Effector CD4-positive, alpha-beta T cell (primary cell): ENCODE measurements around the gene MOSMO.
"Not testable (repeated sequence)": the region's sequence is repeated elsewhere in the genome, so short reads cannot be mapped to it uniquely, and the experiment has no call there.

ENCODE experiments used
- DNase-seq: peaks from one replicate; pipeline ENCODE4 v3.0.0-alpha.2; 2020

Gene MOSMO

DNA sequence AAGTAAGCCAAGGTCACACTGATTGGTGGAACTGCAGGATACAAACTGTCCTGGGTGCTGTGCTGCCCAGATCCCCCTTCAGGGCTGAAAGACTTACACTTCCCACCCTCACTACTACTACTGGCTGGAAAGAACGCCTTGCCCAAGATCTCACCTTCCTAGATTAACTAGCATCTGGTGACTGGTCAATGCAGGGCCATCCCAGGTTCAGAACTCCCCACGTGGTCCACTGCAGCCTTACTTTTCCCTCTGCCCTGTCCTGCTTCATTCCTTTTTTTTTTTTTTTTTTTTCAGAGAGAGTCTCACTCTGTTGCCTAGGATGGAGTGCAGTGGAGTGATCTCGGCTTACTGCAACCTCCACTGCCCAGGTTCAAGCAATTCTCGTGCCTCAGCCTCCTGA, 4.7 kb upstream of the MOSMO start:
- DNase-seq: no peak

DNA sequence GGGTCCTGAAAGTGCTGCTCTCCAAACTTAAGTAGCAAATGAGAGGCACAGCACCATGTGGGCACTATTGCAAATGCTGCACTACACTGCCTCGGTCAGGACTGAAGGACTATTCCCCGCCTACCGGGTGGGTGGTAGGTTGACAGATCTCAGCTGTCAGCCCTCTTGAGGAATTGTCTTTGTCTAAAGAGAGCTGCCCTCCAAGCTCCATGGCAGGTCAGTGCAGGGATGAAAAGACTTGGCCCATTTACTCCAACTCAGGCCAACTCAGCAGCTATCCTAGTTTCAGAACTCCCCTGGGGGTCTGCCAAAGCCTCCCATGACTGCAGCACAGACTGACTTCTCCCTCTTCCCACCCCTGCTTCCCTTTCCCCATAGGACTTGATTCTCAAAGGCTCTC, 3.6 kb upstream of the MOSMO start:
- no peak for DNase-seq

DNA sequence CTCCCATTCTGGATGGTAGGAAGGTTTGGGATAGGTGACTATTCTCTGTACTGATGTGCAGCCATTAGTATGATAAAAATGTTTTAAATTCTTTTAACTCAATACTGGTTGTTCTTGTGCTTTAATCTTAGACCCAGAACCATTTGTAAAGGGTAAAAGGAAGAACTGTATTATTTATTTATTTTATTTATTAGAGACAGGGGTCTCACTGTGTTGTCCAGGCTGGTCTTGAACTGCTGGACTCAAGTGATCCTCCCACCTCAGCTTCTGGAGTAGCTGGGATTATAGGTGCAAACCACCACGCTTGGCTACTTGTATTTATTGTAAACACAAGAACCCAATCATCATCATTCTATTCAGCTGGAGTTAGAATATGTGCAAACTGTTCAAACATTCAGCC, 2.2 kb upstream of the MOSMO start:
- no peak for DNase-seq

DNA sequence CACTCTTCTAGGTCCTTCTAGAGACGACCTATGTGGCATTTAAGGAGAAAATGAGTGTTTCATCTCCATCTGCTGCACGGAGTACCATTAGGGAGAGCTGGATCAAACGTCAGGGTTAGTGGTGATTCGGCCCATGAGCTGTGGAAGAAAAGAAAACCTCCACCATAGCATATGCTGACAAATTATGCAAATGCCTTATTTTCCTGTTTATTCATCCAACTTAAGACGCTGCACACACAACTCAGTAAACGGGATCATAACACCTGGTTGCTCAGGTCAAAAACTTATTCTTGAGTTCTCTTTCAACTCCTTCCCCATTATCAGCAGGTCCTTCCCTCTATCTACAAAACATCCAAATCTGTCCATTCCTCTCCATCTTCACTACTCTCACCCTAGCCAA, 1.3 kb upstream of the MOSMO start:
- no peak for DNase-seq

DNA sequence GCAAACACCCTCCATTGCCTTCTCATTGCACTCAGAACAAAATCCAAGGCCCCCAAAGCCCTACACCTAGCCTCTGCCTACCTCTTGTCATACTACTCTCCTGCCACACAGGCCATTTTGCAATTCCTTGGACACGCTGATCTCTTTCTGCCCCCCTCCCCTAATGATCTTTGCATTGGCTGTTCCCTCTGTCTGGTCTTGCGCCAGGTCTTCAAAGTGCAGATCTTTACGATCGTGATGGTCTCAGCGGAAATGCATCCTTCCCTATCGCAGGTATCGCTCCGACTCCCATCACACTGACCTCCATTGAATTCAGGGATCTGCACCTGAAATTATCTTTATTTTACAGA, 777 bp upstream of the MOSMO start:
- no peak for DNase-seq

GRCh38 chr16:22008215-22009059, 526 bp downstream of the MOSMO start:
- no peak for DNase-seq

DNA sequence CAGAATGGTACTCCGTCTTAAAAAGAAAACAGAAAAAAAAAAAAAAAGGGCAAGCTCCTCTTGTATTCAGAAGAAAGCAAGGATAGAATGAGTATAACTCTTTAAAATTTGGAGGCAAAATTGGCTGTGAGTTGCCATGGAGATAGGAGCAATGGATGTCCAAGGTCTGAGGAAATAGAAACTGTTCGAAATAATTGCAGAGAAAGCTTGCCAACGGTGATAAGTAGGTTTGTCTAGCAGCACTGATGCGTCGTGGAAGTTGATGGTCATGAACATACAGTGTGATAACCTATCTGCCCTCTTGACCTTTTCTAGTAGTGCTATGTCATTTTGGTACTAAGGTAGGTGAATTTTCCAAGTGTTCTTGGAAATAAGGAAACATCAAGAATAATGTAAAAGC, 3.0 kb downstream of the MOSMO start:
- no peak for DNase-seq

DNA sequence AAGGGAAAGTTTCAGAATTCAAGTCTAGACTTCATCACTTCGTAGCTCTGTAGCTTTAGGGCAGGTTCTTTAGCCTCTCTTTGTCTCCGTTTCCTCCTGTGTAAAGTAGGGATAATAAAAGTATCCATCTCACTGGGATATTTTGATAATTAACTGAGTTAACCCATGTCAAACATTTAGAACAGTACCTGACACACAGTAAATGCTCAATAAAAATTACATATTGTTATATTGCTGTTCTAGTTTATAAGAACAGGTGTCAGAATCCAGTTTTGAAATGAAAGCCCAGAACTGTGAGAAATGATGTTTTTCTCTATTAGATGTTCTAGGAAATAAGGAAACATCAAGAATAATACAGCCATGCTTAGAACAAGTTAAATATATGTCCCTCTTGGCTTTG, 4.3 kb downstream of the MOSMO start:
- DNase-seq: no peak

DNA sequence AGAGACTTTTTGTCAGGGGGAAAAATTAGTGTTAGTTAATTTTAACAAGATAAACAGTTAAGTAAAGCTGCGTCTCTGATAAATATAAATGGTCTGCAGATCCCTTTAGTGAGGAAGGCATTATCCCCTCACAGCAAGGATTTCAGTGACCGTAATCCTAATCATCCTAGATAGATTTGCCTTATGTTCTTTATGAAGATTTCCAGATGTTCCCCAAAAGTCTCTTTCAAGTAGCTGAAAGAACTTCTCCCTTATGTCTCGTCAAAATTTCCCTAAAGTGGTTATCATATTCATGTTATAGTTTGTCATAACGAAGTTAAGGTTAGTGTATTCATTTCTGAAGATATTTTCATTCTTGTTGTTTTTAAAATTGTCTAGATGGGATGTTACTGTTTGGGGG, 5.6 kb downstream of the MOSMO start:
- no peak for DNase-seq

DNA sequence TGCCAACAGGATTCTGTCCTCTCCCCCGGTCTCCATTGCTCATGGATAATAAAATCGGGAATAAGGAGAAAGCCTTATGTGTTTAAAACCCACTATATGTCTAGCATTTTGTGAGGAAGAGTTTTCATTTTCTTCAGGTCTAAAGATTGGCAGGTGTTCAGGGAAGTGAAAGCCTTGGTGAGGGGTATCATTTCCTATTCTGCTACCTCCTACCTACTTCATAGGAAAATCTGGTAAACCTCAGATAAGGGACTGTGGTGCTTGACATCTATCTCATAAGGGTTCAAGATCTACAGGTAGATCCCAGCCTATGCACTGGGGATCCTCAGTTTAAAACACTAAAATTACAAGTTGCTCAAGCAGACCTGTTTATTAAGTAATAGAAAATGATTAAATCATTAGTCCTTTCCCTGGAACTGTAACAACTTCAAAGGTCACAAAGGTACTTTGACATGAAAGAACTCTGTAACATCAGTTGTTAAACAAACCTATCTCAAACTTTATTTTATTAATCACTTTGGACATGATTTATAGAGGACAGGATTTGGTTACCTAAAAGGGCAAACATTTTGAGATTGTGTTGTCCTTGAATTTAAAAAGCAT, 6.5 kb downstream of the MOSMO start:
- no peak for DNase-seq

DNA sequence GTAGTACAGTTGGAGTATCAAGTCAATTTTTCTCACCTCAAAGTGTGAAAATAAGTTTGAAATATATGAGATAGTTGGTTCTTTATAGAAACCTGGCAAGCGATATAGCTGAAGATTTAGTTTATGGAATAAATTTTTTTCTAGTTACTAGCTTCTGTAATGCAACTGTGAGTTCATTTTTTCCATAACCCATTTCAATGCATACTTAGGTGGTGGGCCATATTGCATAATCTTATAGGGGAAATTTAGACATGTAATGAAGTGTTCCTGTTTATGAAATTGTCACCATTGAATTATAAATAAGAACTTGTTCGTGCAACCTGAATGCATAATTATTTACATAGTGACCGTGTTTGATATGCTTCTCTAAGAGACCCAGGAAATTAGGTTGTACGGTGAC, 9.0 kb downstream of the MOSMO start:
- DNase-seq: no peak

GRCh38 chr16:22018559-22018958, 10.6 kb downstream of the MOSMO start:
- DNase-seq: no peak

- no peak for DNase-seq
Observed at GRCh38 chr16:22022151-22022550, 14.2 kb downstream of the MOSMO start.

- DNase-seq: no peak
Observed at GRCh38 chr16:22023505-22023904, 15.6 kb downstream of the MOSMO start.

DNA sequence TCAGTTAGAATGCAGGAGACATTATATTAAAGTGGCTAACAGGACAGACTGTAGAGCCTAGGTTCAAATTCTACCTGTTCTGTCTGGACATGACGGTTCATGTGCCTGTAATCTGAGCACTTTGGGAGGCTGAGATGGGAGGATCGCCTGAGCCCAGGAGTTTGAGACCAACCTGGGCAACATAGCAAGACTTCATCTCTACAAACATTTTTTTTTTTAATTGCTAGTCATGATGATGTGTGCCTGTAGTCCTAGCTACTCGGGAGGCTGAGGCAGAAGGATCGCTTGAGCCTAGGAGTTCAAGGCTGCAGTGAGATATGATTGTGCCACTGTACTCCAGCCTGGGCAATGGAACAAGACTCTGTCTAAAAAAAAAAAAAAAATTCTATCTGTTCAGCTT, 16.9 kb downstream of the MOSMO start:
- DNase-seq: not testable (repeated sequence)

GRCh38 chr16:22027633-22028032, 19.7 kb downstream of the MOSMO start:
- no peak for DNase-seq

- no peak for DNase-seq
Observed at GRCh38 chr16:22029632-22030031, 21.7 kb downstream of the MOSMO start.

- DNase-seq: no peak
Observed at GRCh38 chr16:22030087-22030812, 22.3 kb downstream of the MOSMO start.

GRCh38 chr16:22031483-22032083, 23.7 kb downstream of the MOSMO start:
- DNase-seq: no peak

DNA sequence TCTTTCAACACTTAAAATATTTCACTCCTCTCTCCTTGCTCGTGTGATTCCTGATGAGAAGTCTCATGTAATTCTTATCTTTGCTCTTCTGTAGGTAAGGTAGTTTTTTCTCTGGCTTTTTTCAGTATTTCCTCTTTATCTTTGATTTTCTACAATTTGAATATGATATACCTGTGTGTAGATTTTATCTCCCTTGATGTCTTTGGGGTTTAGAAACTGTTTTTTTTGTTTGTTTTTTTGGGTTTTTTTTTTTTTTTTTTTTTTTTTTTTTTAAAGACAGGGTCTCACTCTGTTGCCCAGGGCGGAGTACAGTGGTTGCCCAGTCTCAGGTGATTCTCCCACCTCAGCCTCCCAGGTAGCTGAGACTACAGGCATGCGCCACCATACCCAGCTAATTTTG, 26.6 kb downstream of the MOSMO start:
- no peak for DNase-seq

DNA sequence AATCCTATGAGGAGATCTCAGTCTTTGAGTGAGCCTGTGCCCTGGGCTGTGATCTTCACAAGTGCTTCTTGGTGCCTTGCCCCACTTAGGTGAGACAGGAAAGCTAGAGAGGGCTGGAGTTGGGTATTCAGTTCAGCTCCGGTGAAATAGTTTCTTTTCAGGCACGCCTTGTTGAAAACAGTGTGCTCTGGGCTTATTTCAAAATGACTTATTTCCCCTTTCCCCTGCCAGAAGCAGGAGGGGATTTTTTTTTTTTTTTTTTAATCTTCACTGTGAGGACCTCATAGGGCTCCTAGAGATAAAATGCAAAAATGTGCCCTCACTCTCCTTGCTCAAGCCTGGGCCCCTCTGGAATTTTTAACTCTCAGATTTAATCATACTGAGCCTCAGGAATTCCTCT, 27.2 kb downstream of the MOSMO start:
- no peak for DNase-seq

GRCh38 chr16:22043882-22044281, 36.0 kb downstream of the MOSMO start:
- not testable (repeated sequence) for DNase-seq

DNA sequence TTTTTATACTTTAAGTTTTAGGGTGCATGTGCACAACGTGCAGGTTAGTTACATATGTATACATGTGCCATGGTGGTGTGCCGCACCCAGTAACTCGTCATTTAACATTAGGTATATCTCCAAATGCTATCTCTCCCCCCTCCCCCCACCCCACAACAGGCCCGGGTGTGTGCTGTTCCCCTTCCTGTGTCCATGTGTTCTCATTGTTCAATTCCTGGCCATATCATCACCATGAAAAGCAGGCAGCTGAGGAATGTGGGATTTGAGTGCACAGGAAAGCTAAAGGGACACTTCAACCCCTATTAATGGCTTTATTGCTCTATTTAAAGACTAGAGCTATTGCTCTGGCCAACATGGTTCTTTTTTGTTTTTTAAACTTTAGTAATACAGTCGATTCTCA, 38.0 kb downstream of the MOSMO start:
- not testable (repeated sequence) for DNase-seq

DNA sequence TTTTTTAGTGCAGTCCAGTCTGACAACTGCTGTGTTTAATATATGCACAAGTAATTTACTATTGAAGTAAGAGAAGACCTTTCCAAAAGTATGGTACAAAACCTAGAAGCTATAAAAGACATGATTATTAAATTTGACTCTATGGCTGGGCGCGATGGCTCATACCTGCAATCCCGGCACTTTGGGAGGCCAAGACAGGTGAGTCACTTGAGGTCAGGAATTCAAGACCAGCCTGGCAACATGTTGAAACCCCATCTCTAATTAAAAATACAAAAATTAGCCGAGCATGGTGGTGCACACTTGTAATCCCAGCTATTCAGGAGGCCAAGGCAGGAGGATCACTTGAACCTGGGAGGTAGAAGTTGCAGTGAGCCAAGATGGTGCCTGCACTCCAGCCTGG, 43.1 kb downstream of the MOSMO start:
- no peak for DNase-seq
